GM12874 (cell line): ENCODE measurements around the gene NRF1.

ENCODE experiments used
- CTCF ChIP-seq: IDR thresholded peaks from 2 replicates; pipeline ENCODE4 v1.5.1; 2011; ENCODE audit warnings: low read depth, mild to moderate bottlenecking, control low read depth, low read length, moderate library complexity; ENCODE audit not compliant: insufficient read depth

NRF1 gene

GRCh38 chr7:129768614-129769399 is 157.3 kb downstream of the NRF1 start:
- no peak for TF ChIP-seq CTCF

GRCh38 chr7:129769400-129769774 is 157.9 kb downstream of the NRF1 start:
- TF ChIP-seq CTCF = no peak

GRCh38 chr7:129769866-129770808 is 158.6 kb downstream of the NRF1 start:
- TF ChIP-seq CTCF = no peak

- no peak for TF ChIP-seq CTCF
Measured at GRCh38 chr7:129771201-129771927, 159.8 kb downstream of the NRF1 start.

GRCh38 chr7:129771928-129772479 is 160.5 kb downstream of the NRF1 start:
- no peak for TF ChIP-seq CTCF

- no peak for TF ChIP-seq CTCF
Measured at GRCh38 chr7:129772646-129773280, 161.2 kb downstream of the NRF1 start.
